Measurements from ENCODE around the gene TRAPPC2L. TPM values are rescaled to one million over a fixed set of nuclear protein-coding genes. Genes with fewer than 3 reads are reported as not detected.

The TRAPPC2L gene
- total RNA-seq, 1 donor from 2014 or later, result 52.7 TPM

GRCh38 chr16:88883117-88883895 lies 26.4 kb downstream of the TRAPPC2L start:
- Histone ChIP-seq H3K27ac (replicated peaks) (no peak overlapping the region), H3K9me3 (replicated peaks) (no peaks in the 10 kb centered on the region), H3K4me3 (no peak overlapping the region), H3K27me3 (ENCODE audit: low read depth) (peaks cover 48% of the 10 kb centered on the region), H3K36me3 (peaks cover 67% of the 10 kb centered on the region), H3K4me1 (peaks cover 45% of the 10 kb centered on the region)
- no peak for DNase-seq
- no peak for TF ChIP-seq CTCF (IDR thresholded peaks at IDR 0.05; ENCODE audit: borderline replicate concordance)
- intact Hi-C loops (cut with micrococcal nuclease), result loop anchor here (10.0 kb wide), 1 partner anchor 51 kb away; no protein-coding TSS in a partner anchor

- intact Hi-C loops (cut with micrococcal nuclease), result loop anchor here (10.0 kb wide), 1 partner anchor 51 kb away; no protein-coding TSS in a partner anchor
- peaks cover 47% of the 10 kb centered on the region for H3K27me3 ChIP-seq (ENCODE audit: low read depth)
- TF ChIP-seq CTCF (IDR thresholded peaks at IDR 0.05; ENCODE audit: borderline replicate concordance), result no peak
Measured at GRCh38 chr16:88883946-88884345, 27.0 kb downstream of the TRAPPC2L start.

GRCh38 chr16:88884569-88885271 lies 27.8 kb downstream of the TRAPPC2L start:
- Histone ChIP-seq H3K36me3 (peaks cover 53% of the 10 kb centered on the region), H3K27ac (replicated peaks) (no peak overlapping the region), H3K4me1 (peaks cover 51% of the 10 kb centered on the region), H3K4me3 (no peak overlapping the region), H3K27me3 (ENCODE audit: low read depth) (peaks cover 39% of the 10 kb centered on the region), H3K9me3 (replicated peaks) (no peaks in the 10 kb centered on the region)
- no peak for TF ChIP-seq CTCF (IDR thresholded peaks at IDR 0.05; ENCODE audit: borderline replicate concordance)
- DNase-seq, result no peak
- intact Hi-C loops (cut with micrococcal nuclease), result loop anchor here (10.0 kb wide), 1 partner anchor 50 kb away; no protein-coding TSS in a partner anchor

More at GRCh38 chr16:88883946-88884345, 27.0 kb downstream of the TRAPPC2L start:
- Histone ChIP-seq H3K4me1 (peaks cover 50% of the 10 kb centered on the region), H3K9me3 (replicated peaks) (no peaks in the 10 kb centered on the region), H3K4me3 (no peak overlapping the region), H3K27ac (replicated peaks) (no peak overlapping the region), H3K36me3 (peaks cover 61% of the 10 kb centered on the region)
- DNase-seq, result no peak

GRCh38 chr16:88885693-88886280 lies 28.9 kb downstream of the TRAPPC2L start:
- no peak for TF ChIP-seq CTCF (IDR thresholded peaks at IDR 0.05; ENCODE audit: borderline replicate concordance)
- H3K4me1 ChIP-seq, result peaks cover 48% of the 10 kb centered on the region
- no peaks in the 10 kb centered on the region for H3K9me3 ChIP-seq (replicated peaks)
- peak overlapping the region; percentile 92 for H3K27ac ChIP-seq (replicated peaks)
- H3K4me3 ChIP-seq, result no peak overlapping the region
- H3K36me3 ChIP-seq, result peaks cover 47% of the 10 kb centered on the region
- H3K27me3 ChIP-seq (ENCODE audit: low read depth), result peaks cover 28% of the 10 kb centered on the region
- no peak for DNase-seq
- intact Hi-C loops (cut with micrococcal nuclease), result loop anchor here (10.0 kb wide), 1 partner anchor 49 kb away; no protein-coding TSS in a partner anchor

DNA sequence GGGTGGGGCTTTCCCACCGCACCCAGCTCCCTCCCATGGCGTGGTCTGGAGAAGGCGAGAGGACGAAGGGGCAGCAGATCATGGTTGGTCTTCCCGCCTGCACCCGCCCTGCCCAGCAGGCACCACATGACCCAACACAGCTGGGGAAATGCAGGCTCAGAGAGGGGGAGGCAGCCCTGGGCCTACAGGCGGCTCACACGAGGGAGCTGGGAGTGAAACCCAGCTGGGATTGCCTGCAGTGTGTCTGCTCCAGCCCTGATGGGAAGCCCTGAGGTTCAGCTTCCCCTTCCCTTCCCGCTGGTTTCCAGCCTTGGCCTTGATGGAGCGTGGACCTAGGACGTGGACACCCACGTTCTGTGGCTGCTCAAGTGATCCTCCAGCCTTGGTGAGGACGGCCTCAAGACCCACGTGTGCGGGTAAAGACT lies 29.5 kb downstream of the TRAPPC2L start:
- Histone ChIP-seq H3K36me3 (peaks cover 48% of the 10 kb centered on the region), H3K9me3 (replicated peaks) (no peaks in the 10 kb centered on the region), H3K27ac (replicated peaks) (peak overlapping the region; percentile 92), H3K4me3 (no peak overlapping the region), H3K4me1 (peaks cover 42% of the 10 kb centered on the region), H3K27me3 (ENCODE audit: low read depth) (peaks cover 23% of the 10 kb centered on the region)
- no peak for TF ChIP-seq CTCF (IDR thresholded peaks at IDR 0.05; ENCODE audit: borderline replicate concordance)
- DNase-seq, result peak; percentile 28
- intact Hi-C loops (cut with micrococcal nuclease), result loop anchor here (10.0 kb wide), 1 partner anchor 48 kb away; no protein-coding TSS in a partner anchor
